GM19239 (cell line): ENCODE results near the gene CHORDC1.
A peak's percentile ranks its signal among the peaks of the same experiment; 100 is the strongest.
"Not testable (repeated sequence)": the region's sequence is repeated elsewhere in the genome, so short reads cannot be mapped to it uniquely, and the experiment has no call there.

Experiments used
- DNase-seq: peaks from one replicate; pipeline ENCODE4 v3.0.0; 2011; ENCODE audit warnings: low spot score; ENCODE audit not compliant: insufficient read length
- FAIRE-seq: peaks from 2 replicates; lab custom pipeline; 2011; peaks lifted over from hg19 to GRCh38; lab: Jason Lieb, UNC

The CHORDC1 gene

GRCh38 chr11:90222459-90223247 is at the start of gene CHORDC1:
CHORDC1 (minus strand) TSS chr11:90223049; CDS start chr11:90222954, 95 bp downstream.
- peak; percentile 98 for FAIRE-seq
- DNase-seq = peak; percentile 63

DNA sequence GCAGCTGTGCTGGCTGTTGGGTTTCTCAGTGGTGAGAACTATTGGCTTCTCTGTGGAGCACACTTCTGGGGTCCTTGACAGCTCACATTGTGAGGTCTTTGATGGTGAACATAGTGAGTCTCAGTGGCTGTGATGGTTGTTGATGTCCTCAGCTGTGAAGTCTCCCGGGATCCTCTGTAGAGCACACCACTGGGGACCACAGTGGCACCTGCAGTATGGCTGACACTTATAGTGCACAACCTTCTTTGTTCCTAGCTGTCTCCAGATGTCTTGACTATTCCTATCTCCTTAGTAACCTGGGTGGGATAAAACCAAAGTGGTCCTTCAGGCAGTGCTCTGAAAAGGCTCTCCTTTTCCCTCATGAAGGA is 34.3 kb upstream of the CHORDC1 start:
- DNase-seq (no peak), FAIRE-seq (no peak)

- FAIRE-seq (no peak), DNase-seq (no peak)
Observed at GRCh38 chr11:90256404-90257157, 33.7 kb upstream of the CHORDC1 start.

- no peak for FAIRE-seq
- DNase-seq = no peak
Observed at GRCh38 chr11:90254065-90254464, 31.2 kb upstream of the CHORDC1 start.

GRCh38 chr11:90252053-90252452 is 29.2 kb upstream of the CHORDC1 start:
- DNase-seq (no peak), FAIRE-seq (peak; percentile 37)

GRCh38 chr11:90251599-90251998 is 28.8 kb upstream of the CHORDC1 start:
- FAIRE-seq (peak; percentile 77), DNase-seq (no peak)

DNA sequence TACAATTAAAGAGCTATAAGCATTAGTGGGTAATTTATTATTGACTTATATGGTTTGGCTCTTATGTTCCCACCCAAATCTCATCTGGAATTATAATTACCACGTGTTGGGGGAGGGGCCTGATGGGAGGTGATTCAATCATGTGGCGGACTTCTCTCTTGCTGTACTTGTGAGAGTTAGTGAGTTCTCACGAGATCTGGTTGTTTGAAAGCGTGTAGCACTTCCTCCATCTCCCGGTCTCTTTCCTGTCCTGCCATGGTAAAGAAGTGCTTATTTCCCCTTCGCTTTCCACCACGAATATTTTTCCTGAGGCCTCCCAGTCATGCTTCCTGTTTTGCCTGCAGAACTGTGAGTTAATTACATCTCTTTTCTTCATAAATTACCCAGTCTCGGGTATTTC is 28.1 kb upstream of the CHORDC1 start:
- no peak for DNase-seq
- FAIRE-seq = peak; percentile 87

DNA sequence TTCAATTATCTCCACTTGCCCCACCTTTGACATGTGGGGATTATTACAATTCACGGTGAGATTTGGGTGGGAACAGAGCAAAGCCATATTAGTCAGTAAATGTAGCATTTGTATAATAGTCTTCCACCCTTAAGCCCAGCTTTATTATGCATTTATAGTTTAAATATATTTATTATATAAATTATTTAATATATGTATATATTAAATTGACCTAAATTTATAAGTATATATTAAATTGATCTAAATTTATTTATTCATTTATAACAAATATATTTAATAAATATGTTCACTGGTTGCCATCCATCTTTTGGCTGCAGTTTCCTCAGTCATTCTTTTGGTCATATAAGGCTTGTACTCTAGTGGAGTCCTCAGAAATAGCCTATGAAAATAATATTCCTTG is 23.6 kb upstream of the CHORDC1 start:
- no peak for DNase-seq
- FAIRE-seq = no peak

GRCh38 chr11:90243534-90243933 is 20.7 kb upstream of the CHORDC1 start:
- no peak for DNase-seq
- FAIRE-seq = no peak

GRCh38 chr11:90242894-90243416 is 20.1 kb upstream of the CHORDC1 start:
- DNase-seq (no peak), FAIRE-seq (no peak)

GRCh38 chr11:90241414-90241813 is 18.6 kb upstream of the CHORDC1 start:
- no peak for DNase-seq
- no peak for FAIRE-seq

GRCh38 chr11:90239967-90240636 is 17.3 kb upstream of the CHORDC1 start:
- DNase-seq, FAIRE-seq: not testable (repeated sequence)

DNA sequence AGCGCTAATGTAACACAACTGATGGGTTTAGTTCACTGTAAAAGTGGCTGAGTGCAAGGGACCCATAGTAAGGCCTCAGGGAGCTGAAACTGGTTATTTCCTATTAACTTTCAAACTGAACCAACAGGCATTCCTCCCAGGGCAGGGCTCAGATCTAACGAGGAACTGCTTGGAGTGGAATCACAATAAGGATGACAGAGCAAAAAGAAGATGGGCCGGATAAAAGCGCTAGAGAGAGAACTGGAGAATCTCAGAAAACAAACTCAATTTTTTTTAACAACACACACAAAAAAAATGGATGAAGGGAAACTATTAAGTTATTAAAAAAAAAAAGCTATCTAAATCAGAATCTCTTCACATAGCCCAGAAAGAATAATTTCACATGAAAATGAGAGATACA is 14.2 kb upstream of the CHORDC1 start:
- DNase-seq (no peak), FAIRE-seq (no peak)

- FAIRE-seq (no peak), DNase-seq (no peak)
Observed at GRCh38 chr11:90235526-90235925, 12.7 kb upstream of the CHORDC1 start.

DNA sequence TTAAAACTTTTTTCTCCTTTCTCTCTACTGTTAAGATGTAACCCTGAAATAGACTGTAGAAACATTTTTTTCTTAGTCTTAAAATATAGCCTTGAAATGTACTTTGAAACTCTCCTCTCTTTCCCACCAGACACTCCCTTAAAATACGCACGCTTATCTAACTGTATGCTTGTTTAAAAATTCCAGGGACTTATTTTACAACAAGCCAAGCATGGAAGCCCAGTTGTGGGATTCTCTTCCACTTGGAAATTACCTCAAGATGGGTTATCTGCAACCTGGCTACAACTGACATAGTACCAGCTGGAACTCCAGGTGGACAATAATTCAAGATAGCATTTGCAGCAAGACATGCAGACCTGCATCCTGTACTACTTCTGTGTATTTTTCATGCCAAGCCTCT is 12.1 kb upstream of the CHORDC1 start:
- FAIRE-seq (no peak), DNase-seq (no peak)

- DNase-seq (no peak), FAIRE-seq (no peak)
Observed at GRCh38 chr11:90229791-90230190, 6.9 kb upstream of the CHORDC1 start.

GRCh38 chr11:90228056-90228455 is 5.2 kb upstream of the CHORDC1 start:
- DNase-seq (no peak), FAIRE-seq (no peak)

DNA sequence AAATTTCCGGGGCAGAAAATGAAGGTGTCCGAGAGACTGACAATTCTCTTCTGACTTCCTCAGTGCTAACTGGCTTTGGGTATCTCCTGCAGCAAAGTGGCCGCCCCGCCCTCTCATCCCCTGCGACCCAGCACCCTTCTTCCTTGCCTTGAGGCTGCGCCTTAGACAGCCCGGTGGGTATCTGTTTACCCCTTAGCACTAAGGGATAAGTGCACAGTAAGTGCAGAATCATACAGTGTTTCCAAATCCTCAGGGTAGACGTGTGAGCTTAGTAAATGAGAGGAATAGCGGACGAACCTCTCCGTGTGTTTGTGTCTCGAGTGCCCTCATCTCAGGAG is 368 bp upstream of the CHORDC1 start:
- DNase-seq (no peak), FAIRE-seq (no peak)

DNA sequence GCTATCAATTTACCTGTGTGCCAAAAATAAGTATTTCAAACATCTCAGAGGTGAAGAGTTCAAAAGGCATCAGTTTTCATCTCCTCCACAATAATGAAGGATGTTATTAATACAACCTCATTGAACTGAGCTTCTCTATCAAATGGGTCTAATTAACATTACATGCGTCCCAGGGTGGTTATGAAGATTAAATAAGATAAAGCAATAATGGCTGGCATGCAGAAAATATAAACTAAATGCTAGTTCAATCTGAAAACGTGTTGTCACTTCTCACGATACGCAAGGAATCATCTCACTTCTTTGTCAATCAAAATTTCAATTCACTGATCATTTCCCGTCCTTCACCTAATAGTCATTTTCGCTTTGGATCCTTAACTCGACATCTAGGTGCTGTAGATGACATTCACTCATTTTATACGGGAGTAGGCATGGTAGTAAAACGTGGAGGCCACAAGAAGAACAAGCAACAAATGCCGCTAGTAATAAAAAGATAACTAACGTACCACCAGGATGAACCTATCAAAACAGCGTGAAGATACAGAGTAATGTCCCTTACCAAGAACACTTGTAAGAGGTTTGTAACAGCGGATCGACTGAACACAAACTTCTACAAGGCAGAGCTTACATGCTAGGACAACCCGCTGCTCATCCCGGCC is 918 bp downstream of the CHORDC1 start:
- FAIRE-seq = no peak

GRCh38 chr11:90220391-90220790 is 2.5 kb downstream of the CHORDC1 start:
- DNase-seq (no peak), FAIRE-seq (peak; percentile 40)

More for the DNA sequence above, 918 bp downstream of the CHORDC1 start:
- no peak for DNase-seq
